OCI-LY3 (cell line): ENCODE results near the gene IRF5.

Experiments used
- H2AFZ ChIP-seq: fragments of 200-600, 300-600 bp; shearing (Covaris generic); 2 replicates; pipeline ENCODE4 v1.6.0; 2014; ENCODE audit warnings: antibody characterized with exemption, low read depth, low read length
- H3K27ac ChIP-seq: fragments of 200-600, 300-600 bp; sonication (generic); 2 replicates; pipeline ENCODE4 v1.5.1; 2014; ENCODE audit warnings: mild to moderate bottlenecking, low read length, moderate library complexity, mixed read lengths
- H3K27me3 ChIP-seq: fragments of 200-600, 300-600 bp; sonication (generic); 2 replicates; pipeline ENCODE4 v1.6.1; 2014; ENCODE audit warnings: low read depth, low read length, mixed read lengths
- H3K36me3 ChIP-seq: fragments of 200-600, 300-600 bp; sonication (generic); replicated peaks from 2 replicates; pipeline ENCODE3; 2014; ENCODE audit warnings: low read depth, low read length, mixed read lengths
- H3K4me1 ChIP-seq: fragments of 300-600, 200-600 bp; sonication (generic); 2 replicates; pipeline ENCODE4 v1.6.1; 2014; ENCODE audit warnings: low read length, mixed read lengths
- H3K4me2 ChIP-seq: fragments of 200-600, 300-600 bp; sonication (generic); 2 replicates; pipeline ENCODE4 v1.6.1; 2014; ENCODE audit warnings: low read length, mixed read lengths
- H3K4me3 ChIP-seq: fragments of 300-600, 200-600 bp; sonication (generic); 2 replicates; pipeline ENCODE4 v1.5.1; 2014; ENCODE audit warnings: antibody characterized with exemption, mild to moderate bottlenecking, low read length, moderate library complexity
- H3K79me2 ChIP-seq: fragments of 300-600, 200-600 bp; shearing (Covaris generic); 2 replicates; pipeline ENCODE4 v1.6.1; 2014; ENCODE audit warnings: mild to moderate bottlenecking, low read length, mixed read lengths
- H3K9ac ChIP-seq: fragments of 300-600, 200-600 bp; shearing (Covaris generic); 2 replicates; pipeline ENCODE4 v1.6.0; 2014; ENCODE audit warnings: mild to moderate bottlenecking, low read length, moderate library complexity
- H3K9me3 ChIP-seq: fragments of 200-600, 300-600 bp; shearing (Covaris generic); 2 replicates; pipeline ENCODE4 v1.6.1; 2014; ENCODE audit warnings: low read length, mixed read lengths; ENCODE audit not compliant: insufficient read depth
- H4K20me1 ChIP-seq: fragments of 200-600, 300-600 bp; sonication (generic); 2 replicates; pipeline ENCODE4 v1.6.1; 2016; ENCODE audit warnings: low read length, mixed read lengths; ENCODE audit not compliant: insufficient read depth
- CTCF ChIP-seq: fragments of 200-600, 300-600 bp; sonication (generic); IDR thresholded peaks from 2 replicates; pipeline ENCODE4 v1.5.1; 2014; ENCODE audit warnings: antibody characterized with exemption, low read length, low read depth
- EZH2phosphoT487 ChIP-seq: fragments of 200-600 bp; shearing (Covaris generic); IDR thresholded peaks from 2 replicates; pipeline ENCODE4 v1.6.1; 2018; ENCODE audit warnings: antibody characterized with exemption, mixed run types, low read depth

IRF5 gene

GRCh38 chr7:128919881-128920799 is 17.6 kb upstream of the IRF5 start:
- Histone ChIP-seq H3K4me1 (peaks cover 28% of the 10 kb centered on the region), H3K4me2 (no peak overlapping the region), H4K20me1 (no peaks in the 10 kb centered on the region), H2AFZ (no peak overlapping the region), H3K27me3 (peaks cover 13% of the 10 kb centered on the region; the same call in 1 of the 2 replicates), H3K4me3 (no peak overlapping the region), H3K79me2 (no peaks in the 10 kb centered on the region), H3K27ac (no peak overlapping the region), H3K9me3 (no peaks in the 10 kb centered on the region), H3K36me3 (no peaks in the 10 kb centered on the region), H3K9ac (no peak overlapping the region)
- TF ChIP-seq EZH2phosphoT487 (no peak), CTCF (no peak)

- Histone ChIP-seq H3K9ac (no peak overlapping the region), H3K4me1 (peaks cover 23% of the 10 kb centered on the region), H2AFZ (no peak overlapping the region), H3K4me3 (no peak overlapping the region), H3K27ac (no peak overlapping the region), H4K20me1 (no peaks in the 10 kb centered on the region), H3K27me3 (peaks cover 13% of the 10 kb centered on the region; the same call in 1 of the 2 replicates), H3K36me3 (no peaks in the 10 kb centered on the region), H3K9me3 (no peaks in the 10 kb centered on the region), H3K4me2 (no peak overlapping the region), H3K79me2 (no peaks in the 10 kb centered on the region)
- TF ChIP-seq CTCF, result no peak
- TF ChIP-seq EZH2phosphoT487, result no peak
These were observed 16.7 kb upstream of the IRF5 start for GRCh38 chr7:128920913-128921582.

GRCh38 chr7:128921866-128922440 is 15.8 kb upstream of the IRF5 start:
- Histone ChIP-seq H3K9me3 (no peaks in the 10 kb centered on the region), H4K20me1 (no peaks in the 10 kb centered on the region), H3K9ac (no peak overlapping the region), H3K79me2 (no peaks in the 10 kb centered on the region), H3K4me3 (no peak overlapping the region), H3K36me3 (no peaks in the 10 kb centered on the region), H3K27ac (no peak overlapping the region), H2AFZ (no peak overlapping the region), H3K4me2 (no peak overlapping the region), H3K27me3 (peaks cover 13% of the 10 kb centered on the region; the same call in 1 of the 2 replicates), H3K4me1 (peaks cover 23% of the 10 kb centered on the region)
- TF ChIP-seq CTCF, result no peak
- no peak for TF ChIP-seq EZH2phosphoT487
